Small intestine (tissue), 16 donors: ENCODE data around the gene SPATA31C2. TPM values are rescaled to one million over a fixed set of nuclear protein-coding genes. Genes with fewer than 3 reads are reported as not detected.
A peak's percentile ranks its signal among the peaks of the same experiment; 100 is the strongest.
"Not testable (repeated sequence)": the region's sequence is repeated elsewhere in the genome, so short reads cannot be mapped to it uniquely, and the experiment has no call there.

Experiments
- DNase-seq, 2 donors: peaks; one replicate each; pipeline versions ENCODE4 v3.0.0 to v3.0.0-alpha.2; 2013
- FAIRE-seq: peaks from 2 replicates; lab custom pipeline; 2012; peaks lifted over from hg19 to GRCh38; lab: Jason Lieb, UNC
- H3K27ac ChIP-seq, 3 donors: one replicate each; pipeline ENCODE4 v1.5.1; 2013; ENCODE audit warnings: low read length in 2 of 3, mild to moderate bottlenecking in 2 of 3, control low read depth in 1 of 3, inconsistent platforms in 1 of 3, low read depth in 1 of 3, moderate library complexity in 1 of 3
- H3K27me3 ChIP-seq, 3 donors: one replicate each; pipeline ENCODE4 v1.6.1; 2013; ENCODE audit warnings: low read length in 3 of 3, inconsistent platforms in 1 of 3; ENCODE audit not compliant: control insufficient read depth in 3 of 3, insufficient read depth in 3 of 3
- H3K36me3 ChIP-seq, 3 donors: one replicate each; pipeline ENCODE4 v1.6.1; 2013; ENCODE audit warnings: low read length in 3 of 3, inconsistent platforms in 1 of 3, low read depth in 1 of 3, mild to moderate bottlenecking in 1 of 3, moderate library complexity in 1 of 3; ENCODE audit not compliant: control insufficient read depth in 3 of 3, insufficient read depth in 2 of 3
- H3K4me1 ChIP-seq, 3 donors: one replicate each; pipeline ENCODE4 v1.6.1; 2013; ENCODE audit warnings: low read length in 2 of 3, inconsistent platforms in 1 of 3, low read depth in 1 of 3, mild to moderate bottlenecking in 1 of 3, moderate library complexity in 1 of 3; ENCODE audit not compliant: control insufficient read depth in 3 of 3, insufficient read depth in 2 of 3
- H3K4me3 ChIP-seq, 3 donors: one replicate each; pipeline ENCODE4 v1.5.1; 2013; ENCODE audit warnings: low read length in 3 of 3, control low read depth in 1 of 3, inconsistent platforms in 1 of 3, low read depth in 1 of 3, mild to moderate bottlenecking in 1 of 3, moderate library complexity in 1 of 3
- H3K9me3 ChIP-seq, 2 donors: one replicate each; pipeline ENCODE4 v1.6.1; 2013; ENCODE audit warnings: low read depth in 1 of 2, low read length in 1 of 2; ENCODE audit not compliant: control insufficient read depth in 2 of 2, insufficient read depth in 1 of 2
- WGBS, 3 donors: extraction: QIAGEN DNeasy Blood & Tissue Kit; methylation state at CpG; one replicate each; pipeline ENCODE4 v1.1.7; 2013; 5-methylcytosine and 5-hydroxymethylcytosine counted together
- long read RNA-seq, 10 donors: transcript quantifications; one replicate each; lab custom pipeline, GENCODE V29; 2026
- polyA plus RNA-seq, 4 donors: library from polyadenylated mRNA; stranded (reverse) in 3 of 4; unstranded in 1 of 4; fragments of 200-250 nt in 3 of 4; fragments of 120-200 nt in 1 of 4; gene quantifications; one replicate each; pipeline versions ENCODE4 v1.2.1 to v1.2.3, GENCODE V29; 2013
- donor health status: healthy with polysubstance abuse.
- donor health status: control.
- donor health status: control.
- donor health status: Bipolar disorder and iron deficiency.
- donor health status: healthy.

The SPATA31C2 gene
- under 1 TPM in 1 of 4 donors, not detected in 3; 0.04 TPM for polyA plus RNA-seq
- long read RNA-seq, donor 1 = 0 reads
- long read RNA-seq, donor 2 = 0 reads
- long read RNA-seq, donor 3 = 0 reads
- long read RNA-seq, donor 4 = 0 reads
- long read RNA-seq, donor 5 = 0 reads
- long read RNA-seq, donor 6 = 0 reads
- long read RNA-seq, donor 7 = 0 reads
- long read RNA-seq, donor 8 = 0 reads
- long read RNA-seq, donor 9 = 0 reads
- long read RNA-seq, donor 10 = 0 reads

DNA sequence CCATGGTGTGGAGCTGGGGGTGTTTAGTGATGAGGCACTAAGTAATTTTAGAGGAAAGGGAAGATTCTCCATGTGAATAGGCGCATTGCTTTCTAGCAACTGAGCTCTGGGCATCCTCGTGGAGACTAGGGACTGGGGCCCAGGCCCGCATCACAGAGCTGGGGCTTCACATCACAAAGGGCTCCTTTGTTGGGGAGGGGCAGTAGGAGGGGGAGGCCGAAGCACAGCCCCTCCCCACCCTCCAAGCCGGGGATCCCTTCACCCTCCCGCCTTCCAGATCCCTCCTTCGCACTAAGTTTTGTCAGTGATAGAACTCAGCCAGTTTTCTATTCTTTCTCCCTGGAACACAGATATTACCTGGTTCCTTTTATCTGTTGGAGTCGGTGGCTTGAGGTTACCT lies at the start of gene SPATA31C2:
TSS of gene SPATA31C2 (minus strand) at position 101 of the 400 bp plus-strand sequence. CDS start at position 72, 29 bp downstream.
- not testable (repeated sequence) for H3K9me3 ChIP-seq, H3K36me3 ChIP-seq, DNase-seq, H3K4me1 ChIP-seq, H3K27me3 ChIP-seq, H3K4me3 ChIP-seq, FAIRE-seq, H3K27ac ChIP-seq
- 46 to 92% (median 68%) methylated on average over 1 of the region's 8 CpGs for WGBS, 3 donors

DNA sequence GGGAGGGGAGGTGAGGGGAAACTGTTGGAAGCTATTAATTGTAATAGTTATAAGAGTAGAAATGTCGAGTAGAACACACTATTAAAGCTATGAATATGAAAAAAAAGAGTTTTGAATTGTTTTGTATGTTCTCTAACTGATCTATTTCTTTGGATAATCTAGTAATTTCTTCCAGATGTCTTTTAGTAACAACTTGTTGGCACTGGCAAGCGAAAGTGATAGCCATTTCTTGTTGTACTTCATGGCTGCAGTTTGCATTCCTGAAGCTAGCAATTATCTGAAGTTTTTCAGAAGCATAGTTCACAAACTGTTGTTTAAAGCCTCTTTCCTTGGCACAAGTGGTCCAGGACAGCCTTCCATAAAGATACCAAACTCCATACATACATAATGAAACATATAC lies 49.4 kb upstream of the SPATA31C2 start:
- H3K4me1 ChIP-seq = no peaks in the 10 kb centered on the region
- H3K27me3 ChIP-seq = no peaks in the 10 kb centered on the region
- 31 to 48% (median 43%) methylated on average over 2 of the region's 2 CpGs for WGBS, 3 donors
- H3K9me3 ChIP-seq = peaks cover 0 to 5% of the 10 kb centered on the region in 2 donors
- no peak for DNase-seq
- no peak overlapping the region for H3K4me3 ChIP-seq
- FAIRE-seq = no peak
- H3K36me3 ChIP-seq = no peaks in the 10 kb centered on the region
- no peak overlapping the region for H3K27ac ChIP-seq

DNA sequence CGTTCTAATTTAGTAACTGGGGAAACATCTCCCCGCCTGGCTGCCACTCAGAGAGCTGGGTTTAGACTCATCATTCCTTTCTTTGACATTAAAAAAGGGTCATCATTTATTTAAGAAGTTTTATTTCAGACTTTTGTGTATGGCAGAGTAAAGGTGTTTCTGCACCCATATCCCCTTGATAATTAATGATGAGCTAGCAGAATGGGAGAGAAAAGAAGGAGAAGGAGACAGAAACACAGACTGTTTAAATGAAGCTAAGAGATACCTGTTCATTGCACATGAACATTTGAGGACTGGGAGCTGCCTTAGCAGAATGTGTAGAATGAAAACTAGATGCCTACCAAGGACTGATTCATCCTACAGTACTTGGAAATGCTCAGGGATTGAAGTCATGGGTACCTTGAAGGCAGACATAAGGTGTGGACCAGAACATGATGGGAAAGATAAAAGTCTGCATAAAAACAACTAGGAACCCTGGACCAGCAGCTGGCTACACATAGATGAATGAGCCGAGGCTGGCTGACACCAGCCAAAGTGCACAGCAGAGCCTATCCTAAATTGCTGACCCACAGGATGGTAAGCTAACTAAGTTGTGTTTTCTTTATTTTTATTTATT lies 48.3 kb upstream of the SPATA31C2 start:
- 87 to 93% (median 91%) methylated on average over 3 of the region's 3 CpGs for WGBS, 3 donors
- FAIRE-seq (no peak), DNase-seq (no peak)
- peaks cover 0 to 5% of the 10 kb centered on the region in 2 donors for H3K9me3 ChIP-seq
- no peaks in the 10 kb centered on the region for H3K36me3 ChIP-seq
- no peak overlapping the region for H3K4me3 ChIP-seq
- H3K27ac ChIP-seq = no peak overlapping the region
- no peaks in the 10 kb centered on the region for H3K27me3 ChIP-seq
- H3K4me1 ChIP-seq = no peaks in the 10 kb centered on the region

DNA sequence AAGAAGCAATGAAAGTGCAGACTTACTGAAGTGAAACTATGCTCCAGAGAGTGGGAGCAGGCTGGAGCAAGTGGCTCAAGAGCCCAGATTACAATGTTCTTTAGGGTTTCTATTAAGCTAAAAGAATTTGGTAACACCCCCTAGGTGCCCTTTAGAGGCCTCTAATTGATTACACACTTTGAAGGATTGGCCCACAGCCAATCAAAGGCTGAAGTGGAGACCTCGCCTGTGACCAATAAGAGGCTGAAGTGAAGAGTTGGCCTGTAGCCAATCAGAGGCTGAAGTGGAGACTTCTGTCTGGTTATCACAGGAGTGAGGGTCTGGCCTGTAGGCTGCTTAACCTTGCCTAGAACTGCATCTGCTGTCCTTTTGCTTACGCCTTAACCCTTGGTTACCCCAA lies 46.7 kb upstream of the SPATA31C2 start:
- no peaks in the 10 kb centered on the region for H3K4me1 ChIP-seq
- DNase-seq (no peak), FAIRE-seq (no peak)
- WGBS, 3 donors = 62 to 82% (median 72%) methylated on average over 2 of the region's 2 CpGs
- no peak overlapping the region for H3K27ac ChIP-seq
- no peaks in the 10 kb centered on the region for H3K36me3 ChIP-seq
- H3K27me3 ChIP-seq = no peaks in the 10 kb centered on the region
- H3K9me3 ChIP-seq = no peaks in the 10 kb centered on the region
- no peak overlapping the region for H3K4me3 ChIP-seq

DNA sequence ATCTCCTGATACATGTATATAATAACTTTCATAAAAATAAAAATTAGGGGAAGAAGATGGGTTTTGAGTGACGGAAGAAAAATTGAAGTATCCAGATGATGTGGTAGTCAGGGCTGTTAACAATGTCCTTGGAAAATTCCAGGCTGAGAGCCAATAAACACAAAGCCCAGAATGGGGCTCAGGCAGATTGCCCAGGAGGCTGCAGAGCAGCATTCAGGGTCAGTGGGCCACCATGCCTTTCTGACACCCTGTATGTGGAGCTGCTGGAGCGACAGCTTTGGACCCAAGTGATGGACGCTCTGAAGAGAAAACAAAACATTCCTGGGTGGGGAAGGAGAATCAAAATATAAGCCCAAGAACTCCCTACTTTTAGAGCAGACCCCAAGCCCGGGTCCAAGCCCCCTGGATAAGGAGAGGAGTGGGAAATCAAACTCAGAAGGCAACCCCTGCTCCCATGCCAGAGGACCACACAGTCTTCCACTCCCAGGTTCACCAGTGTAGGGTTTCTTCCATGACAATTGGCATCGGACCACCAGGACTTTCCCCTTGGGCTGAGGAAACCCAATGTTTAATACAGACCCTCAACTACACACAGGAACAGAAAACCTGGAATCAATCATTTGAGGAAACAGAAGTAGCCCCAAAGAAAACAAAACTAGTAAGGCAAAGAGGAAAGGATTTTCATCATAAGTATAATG lies 45.7 kb upstream of the SPATA31C2 start:
- Histone ChIP-seq H3K9me3 (no peaks in the 10 kb centered on the region), H3K27ac (no peak overlapping the region), H3K27me3 (no peaks in the 10 kb centered on the region), H3K4me3 (no peak overlapping the region), H3K4me1 (no peaks in the 10 kb centered on the region), H3K36me3 (no peaks in the 10 kb centered on the region)
- 65 to 83% (median 79%) methylated on average over 5 of the region's 5 CpGs for WGBS, 3 donors
- no peak for FAIRE-seq
- no peak for DNase-seq

DNA sequence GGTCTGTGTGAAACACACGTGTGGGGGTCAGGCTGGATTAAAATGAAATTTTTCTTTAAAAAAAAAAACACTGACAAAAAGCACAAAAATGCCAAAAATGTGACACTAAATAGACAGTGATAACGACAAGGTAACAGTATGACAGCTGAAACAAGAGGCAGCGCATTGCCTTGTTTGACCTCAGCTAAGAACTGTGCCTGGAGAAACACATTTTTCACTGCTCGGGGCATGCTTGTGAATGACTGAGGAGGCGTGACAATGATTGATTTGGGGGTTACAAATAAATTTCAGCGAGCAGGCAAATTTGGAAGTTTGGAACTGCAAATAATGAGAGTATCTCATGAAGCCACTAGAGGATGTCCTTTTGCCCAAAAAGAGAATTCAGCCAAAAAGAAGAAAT lies 44.2 kb upstream of the SPATA31C2 start:
- no peaks in the 10 kb centered on the region for H3K27me3 ChIP-seq
- DNase-seq (no peak), FAIRE-seq (no peak)
- no peak overlapping the region for H3K27ac ChIP-seq
- no peaks in the 10 kb centered on the region for H3K36me3 ChIP-seq
- no peak overlapping the region for H3K4me3 ChIP-seq
- no peaks in the 10 kb centered on the region for H3K4me1 ChIP-seq
- H3K9me3 ChIP-seq = no peaks in the 10 kb centered on the region
- 52 to 65% (median 57%) methylated on average over 6 of the region's 6 CpGs for WGBS, 3 donors

DNA sequence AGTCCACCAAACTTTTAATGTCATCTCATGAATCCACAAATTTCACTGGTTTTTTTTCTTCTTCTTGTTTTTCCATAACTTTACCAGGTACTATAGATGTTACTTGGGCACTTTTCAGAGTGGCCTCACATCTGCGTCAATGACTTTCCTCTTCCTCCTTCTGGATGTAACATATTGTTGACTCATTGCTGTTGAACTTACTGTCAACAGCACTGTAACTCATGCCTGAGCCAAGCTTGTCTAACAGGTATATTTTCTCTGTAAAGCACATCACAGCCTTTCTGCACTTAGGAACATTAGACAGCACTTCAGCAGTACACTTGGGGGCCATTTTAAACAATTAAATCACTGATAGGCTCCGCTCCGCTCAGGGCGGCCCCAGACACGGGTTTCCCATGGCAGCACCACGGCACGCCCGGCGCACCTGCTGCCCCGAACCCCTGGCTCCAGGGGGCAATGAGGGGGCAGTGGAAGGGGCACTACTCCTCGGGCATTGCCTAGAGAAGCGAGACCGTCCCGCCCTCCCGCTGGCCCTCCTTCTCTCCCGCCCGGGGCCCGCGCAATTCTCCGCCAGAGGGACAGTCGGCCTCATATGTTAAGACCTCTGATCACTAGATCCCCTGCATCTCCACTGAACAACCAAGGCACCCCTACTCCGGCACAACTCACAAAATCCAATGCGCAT lies 41.9 kb upstream of the SPATA31C2 start:
- H3K9me3 ChIP-seq = no peaks in the 10 kb centered on the region
- H3K4me3 ChIP-seq = no peak overlapping the region
- H3K27me3 ChIP-seq = no peaks in the 10 kb centered on the region
- no peaks in the 10 kb centered on the region for H3K36me3 ChIP-seq
- no peak for FAIRE-seq
- no peak for DNase-seq
- no peaks in the 10 kb centered on the region for H3K4me1 ChIP-seq
- H3K27ac ChIP-seq = no peak overlapping the region
- WGBS, 3 donors = 92 to 96% (median 94%) methylated on average over 18 to 23 of the region's 23 CpGs

DNA sequence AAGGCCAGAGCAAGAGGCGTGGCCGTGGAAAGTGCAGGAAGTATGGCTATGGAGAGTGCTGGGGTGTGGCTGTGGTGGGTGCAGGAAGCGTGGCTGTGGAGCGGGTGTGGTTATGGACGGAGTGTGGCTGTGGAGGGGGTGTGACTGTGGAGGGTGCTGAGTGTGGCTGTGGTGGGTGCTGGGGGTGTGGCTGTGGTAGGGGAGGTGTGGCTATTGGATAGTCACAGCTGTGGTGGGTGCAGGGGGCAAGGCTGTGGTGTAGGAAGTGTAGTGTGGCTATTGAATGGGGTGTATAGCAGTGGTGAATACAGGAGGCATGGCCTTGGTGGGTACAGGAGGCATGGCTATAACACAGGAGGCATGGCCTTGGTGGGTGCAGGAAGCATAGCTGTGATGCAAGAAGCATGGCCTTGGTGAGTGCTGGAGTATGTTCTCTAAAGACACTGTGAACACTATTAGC lies 40.8 kb upstream of the SPATA31C2 start:
- Histone ChIP-seq H3K4me3 (no peak overlapping the region), H3K36me3 (no peaks in the 10 kb centered on the region), H3K27me3 (no peaks in the 10 kb centered on the region), H3K27ac (no peak overlapping the region), H3K4me1 (no peaks in the 10 kb centered on the region), H3K9me3 (no peaks in the 10 kb centered on the region)
- WGBS, 3 donors = 26 to 33% (median 27%) methylated on average over 5 of the region's 5 CpGs
- no peak for FAIRE-seq
- DNase-seq = peak; percentile 23 to 25
